ENCODE results near the gene TTBK1. TPM values are rescaled to one million over a fixed set of nuclear protein-coding genes. Genes with fewer than 3 reads are reported as not detected.

Gene TTBK1
- total RNA-seq, 1 donor from 2014 or later = 0.67 TPM

GRCh38 chr6:43261198-43261597 lies 17.9 kb downstream of the TTBK1 start:
- TF ChIP-seq CTCF (IDR thresholded peaks at IDR 0.05; ENCODE audit: insufficient read depth, low read length, poor library complexity, severe bottlenecking) = no peak
- no peaks in the 10 kb centered on the region for H3K36me3 ChIP-seq (ENCODE audit: control insufficient read depth, insufficient read depth, low read length)
- no peak for DNase-seq (ENCODE audit: low read depth)
- peaks cover 9% of the 10 kb centered on the region for H3K27me3 ChIP-seq (ENCODE audit: control insufficient read depth, insufficient read depth, low read length)
- no peak overlapping the region for H3K4me3 ChIP-seq (ENCODE audit: low read depth, low read length)

- no peak for DNase-seq (ENCODE audit: low read depth)
- no peak for TF ChIP-seq CTCF (IDR thresholded peaks at IDR 0.05; ENCODE audit: insufficient read depth, low read length, poor library complexity, severe bottlenecking)
- no peaks in the 10 kb centered on the region for H3K36me3 ChIP-seq (ENCODE audit: control insufficient read depth, insufficient read depth, low read length)
- no peak overlapping the region for H3K4me3 ChIP-seq (ENCODE audit: low read depth, low read length)
- H3K27me3 ChIP-seq (ENCODE audit: control insufficient read depth, insufficient read depth, low read length) = peaks cover 5% of the 10 kb centered on the region
Observed at GRCh38 chr6:43262000-43262779, 18.9 kb downstream of the TTBK1 start.

- Histone ChIP-seq H3K27me3 (ENCODE audit: control insufficient read depth, insufficient read depth, low read length) (peaks cover 5% of the 10 kb centered on the region), H3K4me3 (ENCODE audit: low read depth, low read length) (no peak overlapping the region), H3K36me3 (ENCODE audit: control insufficient read depth, insufficient read depth, low read length) (no peaks in the 10 kb centered on the region)
- no peak for DNase-seq (ENCODE audit: low read depth)
- TF ChIP-seq CTCF (IDR thresholded peaks at IDR 0.05; ENCODE audit: insufficient read depth, low read length, poor library complexity, severe bottlenecking) = no peak
Observed at GRCh38 chr6:43262780-43263313, 19.6 kb downstream of the TTBK1 start.

GRCh38 chr6:43263314-43264178 lies 20.3 kb downstream of the TTBK1 start:
- peak; percentile 91 for TF ChIP-seq CTCF (IDR thresholded peaks at IDR 0.05; ENCODE audit: insufficient read depth, low read length, poor library complexity, severe bottlenecking)
- no peak overlapping the region for H3K4me3 ChIP-seq (ENCODE audit: low read depth, low read length)
- no peak for DNase-seq (ENCODE audit: low read depth)
- H3K27me3 ChIP-seq (ENCODE audit: control insufficient read depth, insufficient read depth, low read length) = peaks cover 12% of the 10 kb centered on the region
- no peaks in the 10 kb centered on the region for H3K36me3 ChIP-seq (ENCODE audit: control insufficient read depth, insufficient read depth, low read length)

GRCh38 chr6:43264599-43265145 lies 21.4 kb downstream of the TTBK1 start:
- H3K4me3 ChIP-seq (ENCODE audit: low read depth, low read length) = no peak overlapping the region
- no peaks in the 10 kb centered on the region for H3K36me3 ChIP-seq (ENCODE audit: control insufficient read depth, insufficient read depth, low read length)
- no peak for TF ChIP-seq CTCF (IDR thresholded peaks at IDR 0.05; ENCODE audit: insufficient read depth, low read length, poor library complexity, severe bottlenecking)
- H3K27me3 ChIP-seq (ENCODE audit: control insufficient read depth, insufficient read depth, low read length) = peaks cover 18% of the 10 kb centered on the region
- no peak for DNase-seq (ENCODE audit: low read depth)

Data from kidney epithelial cell (primary cell).